GM19023 (cell line): ENCODE data around the gene SERINC5.

Source experiments
- ATAC-seq: cut with Tn5 transposase; IDR thresholded peaks from one replicate; pipeline ENCODE4 v1.9.1; 2021; ENCODE audit warnings: mild to moderate bottlenecking, moderate library complexity; ENCODE audit not compliant: unreplicated experiment

SERINC5 gene

GRCh38 chr5:80230269-80230992 is 25.4 kb downstream of the SERINC5 start:
- ATAC-seq: no peak

GRCh38 chr5:80229902-80230255 is 26.0 kb downstream of the SERINC5 start:
- ATAC-seq: no peak

GRCh38 chr5:80227979-80228596 is 27.8 kb downstream of the SERINC5 start:
- ATAC-seq: no peak

DNA sequence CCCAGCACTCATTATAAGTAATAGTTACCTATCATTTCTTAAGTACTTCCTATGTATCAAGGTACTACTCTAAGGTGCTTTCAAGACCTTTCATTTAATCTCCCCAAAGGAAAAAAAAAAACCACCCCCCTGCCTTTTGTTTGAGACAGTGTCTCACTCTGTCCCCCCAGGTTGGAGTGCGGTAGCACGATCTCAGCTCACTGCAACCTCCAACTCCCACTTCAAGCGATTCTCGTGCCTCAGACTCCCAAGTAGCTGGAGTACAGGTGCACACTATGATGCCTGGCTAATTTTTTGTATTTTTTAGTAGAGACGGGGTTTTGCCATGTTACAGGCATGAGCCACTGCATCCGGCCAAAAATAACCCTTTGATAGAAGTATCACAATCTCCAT is 29.9 kb downstream of the SERINC5 start:
- ATAC-seq: no peak

GRCh38 chr5:80225189-80225933 is 30.5 kb downstream of the SERINC5 start:
- ATAC-seq: no peak

DNA sequence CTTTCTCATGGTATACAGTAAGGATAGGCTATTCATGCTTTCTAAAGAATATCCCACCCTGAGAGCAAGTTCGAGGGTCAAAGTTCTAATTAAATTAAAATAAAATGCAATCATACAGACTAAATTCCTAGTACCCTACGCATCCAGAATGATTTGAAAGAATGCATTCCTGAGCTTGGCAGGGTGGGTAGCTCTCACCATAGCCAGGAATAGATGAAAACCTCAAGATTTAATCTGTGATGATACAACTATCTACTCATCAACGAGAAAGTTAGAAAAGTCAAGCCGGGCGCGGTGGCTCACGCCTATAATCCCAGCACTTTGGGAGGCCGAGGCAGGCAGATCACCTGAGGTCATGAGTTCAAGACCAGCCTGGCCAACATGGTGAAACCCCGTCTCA is 32.3 kb downstream of the SERINC5 start:
- ATAC-seq: no peak

DNA sequence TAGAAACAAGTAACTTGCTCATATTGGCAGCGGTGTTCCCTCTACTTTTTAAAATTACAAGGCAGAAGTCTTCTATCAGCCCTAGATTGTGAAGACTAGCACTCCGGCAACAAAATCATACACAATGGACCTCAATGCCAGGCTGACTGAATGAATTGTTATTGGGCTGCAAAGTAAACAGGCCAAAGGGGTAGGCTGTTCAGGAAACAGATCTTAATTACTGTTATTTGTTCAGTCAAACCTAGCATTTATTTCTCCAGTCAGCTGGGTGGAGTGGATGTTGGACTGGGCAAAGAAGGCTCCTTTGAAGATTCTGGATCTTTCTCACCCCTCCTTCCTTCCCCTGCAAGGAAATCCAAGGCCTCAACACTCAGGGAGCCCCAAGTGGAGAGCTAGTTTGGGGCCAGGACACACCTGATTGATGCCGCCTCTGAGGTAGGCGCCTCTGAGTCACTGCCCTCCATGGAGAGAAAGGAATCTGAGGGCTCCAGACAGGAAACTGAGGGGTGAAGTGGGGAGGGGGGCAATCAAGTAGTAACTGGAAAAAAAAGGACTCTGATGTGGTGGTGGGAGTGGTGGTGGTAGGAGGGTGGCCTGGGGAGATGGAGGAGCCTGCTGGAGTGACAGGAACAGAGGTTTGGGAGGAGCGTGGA is 35.5 kb downstream of the SERINC5 start:
- no peak for ATAC-seq

DNA sequence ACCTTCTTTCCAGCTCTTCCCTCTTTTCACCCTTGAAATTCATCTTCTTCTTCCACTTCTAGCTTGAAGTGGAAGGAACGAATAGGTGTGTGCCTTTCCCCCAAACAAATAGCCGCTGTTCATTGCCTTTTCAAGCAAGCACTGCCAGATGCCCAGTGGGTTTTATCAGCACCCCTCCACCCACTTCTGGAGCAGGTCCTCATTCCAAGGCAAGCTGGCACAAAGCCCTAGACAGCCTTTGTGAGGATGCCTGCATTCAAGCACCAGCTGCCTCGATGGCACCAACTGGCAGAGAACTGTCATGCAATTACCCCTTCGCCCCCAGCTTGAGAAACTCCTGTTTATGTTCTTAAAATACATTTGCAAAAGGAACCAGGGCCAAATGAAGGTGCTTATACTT is 36.5 kb downstream of the SERINC5 start:
- ATAC-seq: no peak

DNA sequence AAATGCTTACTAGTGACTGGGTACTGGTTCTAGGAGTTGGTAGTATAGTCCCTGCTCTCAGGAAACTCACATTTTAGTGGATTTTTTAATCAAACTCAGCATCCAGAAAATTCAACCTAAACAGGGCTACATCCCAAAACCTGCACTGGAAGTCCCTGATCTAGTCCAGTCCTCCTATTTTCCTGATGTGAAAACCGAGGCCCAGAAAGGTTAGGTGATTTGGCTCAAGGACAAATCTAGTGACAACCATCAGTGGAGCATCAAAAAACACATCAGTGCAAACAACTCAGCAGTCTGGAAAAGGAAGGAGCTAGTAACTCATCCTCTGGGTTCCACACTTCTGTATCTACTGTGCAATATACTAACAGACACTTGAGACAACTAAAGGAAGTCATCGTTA is 38.2 kb downstream of the SERINC5 start:
- ATAC-seq: no peak

GRCh38 chr5:80216753-80217596 is 38.9 kb downstream of the SERINC5 start:
- no peak for ATAC-seq

DNA sequence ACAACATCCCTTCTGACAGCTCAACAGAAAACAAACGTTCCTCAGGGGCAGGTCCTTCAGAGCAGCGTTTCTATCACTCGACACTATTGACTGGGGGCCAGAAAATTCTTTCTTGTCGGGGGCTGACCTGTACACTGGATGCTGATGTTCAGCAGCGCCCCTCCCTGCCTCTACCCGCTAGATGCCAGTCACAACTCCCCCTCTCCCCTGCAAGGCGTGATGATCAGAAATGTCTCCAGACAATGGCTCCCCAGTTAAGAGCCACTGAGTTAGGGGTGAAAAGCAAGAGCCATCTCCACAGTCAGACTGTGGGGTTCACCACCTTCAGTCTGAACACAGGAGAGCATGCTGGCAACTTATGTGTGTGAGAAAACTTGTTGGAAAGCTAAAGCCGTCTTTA is 39.8 kb downstream of the SERINC5 start:
- no peak for ATAC-seq

- ATAC-seq: no peak
Measured at GRCh38 chr5:80215523-80215922, 40.3 kb downstream of the SERINC5 start.

GRCh38 chr5:80213466-80213865 is 42.4 kb downstream of the SERINC5 start:
- no peak for ATAC-seq

GRCh38 chr5:80212171-80212667 is 43.6 kb downstream of the SERINC5 start:
- no peak for ATAC-seq

DNA sequence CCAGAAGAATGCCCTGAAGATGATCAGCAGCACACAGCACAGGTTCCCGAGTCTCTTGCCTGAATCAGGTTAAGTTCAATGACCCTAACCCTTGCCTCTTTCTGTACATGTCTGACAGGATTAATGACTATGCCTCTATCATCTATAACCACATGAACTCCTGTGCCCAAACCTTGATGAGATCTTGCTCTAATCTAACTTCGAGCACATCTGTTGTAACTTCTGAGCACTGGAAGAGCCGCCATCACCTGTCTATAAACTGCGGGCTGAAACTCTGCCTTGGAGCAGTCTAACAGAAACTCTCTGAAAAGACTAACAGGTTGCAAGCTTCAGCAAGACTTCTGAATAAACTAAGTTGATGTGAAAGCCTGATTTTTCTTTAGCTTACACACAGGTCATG is 44.5 kb downstream of the SERINC5 start:
- ATAC-seq: no peak

DNA sequence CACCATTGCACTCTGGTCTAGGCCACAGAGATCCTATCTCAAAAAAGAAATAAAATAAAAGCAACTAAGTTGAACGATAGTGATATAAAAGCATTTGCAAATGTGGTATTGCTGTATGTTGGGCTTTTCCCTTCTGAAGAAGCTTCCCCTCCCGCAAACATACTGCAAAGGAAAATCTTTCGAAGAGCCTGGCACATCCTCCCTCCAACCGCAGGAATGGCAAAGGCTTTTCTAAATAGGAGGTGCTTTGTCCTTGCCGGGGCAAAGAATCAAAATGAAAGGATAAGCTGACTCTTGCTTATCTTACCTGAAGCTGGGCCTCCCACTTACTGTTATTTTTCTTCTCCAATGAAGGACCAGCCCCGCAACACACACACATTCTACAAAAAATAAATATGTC is 45.8 kb downstream of the SERINC5 start:
- no peak for ATAC-seq

- no peak for ATAC-seq
Measured at GRCh38 chr5:80208381-80208780, 47.5 kb downstream of the SERINC5 start.

DNA sequence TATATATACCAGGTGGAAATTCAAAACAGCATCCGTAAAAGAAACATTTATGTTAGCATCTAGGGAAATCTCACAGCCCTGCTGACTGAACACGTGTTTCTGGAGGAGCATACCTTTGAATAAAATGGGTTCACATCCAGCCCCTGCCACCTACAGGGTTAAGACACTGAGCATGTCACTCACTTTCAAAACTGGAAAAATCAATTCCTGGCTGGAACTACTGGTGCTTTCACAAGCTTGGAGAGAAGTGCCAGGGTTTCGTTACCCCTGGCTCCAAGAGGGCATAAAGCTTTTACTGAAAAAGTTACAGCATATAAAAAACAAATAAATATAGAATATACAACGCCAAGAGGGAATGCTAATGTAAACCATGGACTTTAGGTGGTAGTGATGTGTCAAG is 48.0 kb downstream of the SERINC5 start:
- ATAC-seq: no peak

GRCh38 chr5:80206282-80206681 is 49.6 kb downstream of the SERINC5 start:
- no peak for ATAC-seq

DNA sequence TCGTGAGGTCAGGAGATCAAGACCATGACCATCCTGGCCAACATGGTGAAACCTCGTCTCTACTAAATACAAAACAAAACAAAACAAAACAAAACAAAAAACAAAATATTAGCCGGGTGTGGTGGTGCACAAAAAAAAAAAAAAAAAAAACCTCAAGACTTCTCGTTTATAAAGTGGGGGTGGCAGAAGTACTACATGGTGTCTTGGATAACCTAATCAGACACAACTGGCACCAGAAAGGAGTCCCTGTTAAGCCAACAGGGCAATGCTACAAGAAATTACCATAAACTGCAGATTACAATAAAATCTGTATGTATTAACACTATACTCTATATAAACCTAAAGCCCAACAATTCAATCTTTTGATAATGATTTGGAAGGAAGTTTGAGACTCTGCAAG is 50.0 kb downstream of the SERINC5 start:
- ATAC-seq: no peak
